HepG2 (cell line): ENCODE measurements around the gene SELENOM. TPM values are rescaled to one million over a fixed set of nuclear protein-coding genes. Genes with fewer than 3 reads are reported as not detected.

Source experiments
- DNMT1 ChIP-seq: sonication (generic); formaldehyde crosslinking; IDR thresholded peaks from 2 replicates; pipeline ENCODE4 v1.5.1; 2020; ENCODE audit warnings: mild to moderate bottlenecking, missing genetic modification reagents
- ELF3 ChIP-seq: IDR thresholded peaks from 2 replicates; pipeline ENCODE4 v1.6.1; 2016; ENCODE audit warnings: missing genetic modification reagents, missing compliant biosample characterization
- EZH2 ChIP-seq: conservative IDR thresholded peaks from 2 replicates; pipeline ENCODE4 v1.6.1; 2012; ENCODE audit warnings: mild to moderate bottlenecking, low read depth, low read length, moderate library complexity
- GATAD1 ChIP-seq: IDR thresholded peaks from 2 replicates; pipeline ENCODE4 v1.6.1; 2016; ENCODE audit warnings: missing genetic modification reagents, missing compliant biosample characterization
- GTF2F1 ChIP-seq: fragments of 150-350 bp; IDR thresholded peaks from 2 replicates; pipeline ENCODE4 v1.6.1; 2014; ENCODE audit warnings: low read length
- NCOR1 ChIP-seq: fragments of 200-600 bp; sonication (generic); IDR thresholded peaks from 2 replicates; pipeline ENCODE4 v1.7.0; 2017; ENCODE audit warnings: antibody characterized with exemption, low read length, borderline replicate concordance
- NR2F2 ChIP-seq: IDR thresholded peaks from 2 replicates; pipeline ENCODE4 v1.6.1; 2012; ENCODE audit warnings: low read depth, inconsistent platforms, borderline replicate concordance
- PCBP1 ChIP-seq: fragments of 200-400 bp; formaldehyde crosslinking; IDR thresholded peaks from 2 replicates; pipeline ENCODE4 v1.6.1; 2017; ENCODE audit warnings: mild to moderate bottlenecking, low read depth, low read length, borderline replicate concordance
- PHF21A ChIP-seq: sonication (generic); formaldehyde crosslinking; IDR thresholded peaks from 2 replicates; pipeline ENCODE4 v1.5.0; 2020; ENCODE audit warnings: mild to moderate bottlenecking, missing genetic modification reagents
- SETDB1 ChIP-seq: sonication (generic); formaldehyde crosslinking; IDR thresholded peaks from 2 replicates; pipeline ENCODE4 v1.5.1; 2020; ENCODE audit warnings: missing genetic modification reagents, mild to moderate bottlenecking, borderline replicate concordance
- ZBTB10 ChIP-seq: sonication (generic); formaldehyde crosslinking; IDR thresholded peaks from 2 replicates; pipeline ENCODE4 v1.4.0; 2020; ENCODE audit warnings: missing genetic modification reagents, borderline replicate concordance
- ZNF17 ChIP-seq: sonication (generic); formaldehyde crosslinking; IDR thresholded peaks from 2 replicates; pipeline ENCODE4 v1.5.0; 2020; ENCODE audit warnings: mild to moderate bottlenecking, missing genetic modification reagents
- ZNF225 ChIP-seq: sonication (generic); formaldehyde crosslinking; IDR thresholded peaks from 2 replicates; pipeline ENCODE4 v1.4.0; 2020; ENCODE audit warnings: mild to moderate bottlenecking, missing genetic modification reagents
- ZNF354B ChIP-seq: sonication (generic); formaldehyde crosslinking; IDR thresholded peaks from 2 replicates; pipeline ENCODE4 v1.8.0; 2022; ENCODE audit warnings: mild to moderate bottlenecking, missing genetic modification reagents
- ZNF563 ChIP-seq: sonication (generic); formaldehyde crosslinking; IDR thresholded peaks from 2 replicates; pipeline ENCODE4 v1.8.0; 2022; ENCODE audit warnings: mild to moderate bottlenecking, moderate library complexity, missing genetic modification reagents
- polyA plus RNA-seq, 8 experiments: library from polyadenylated mRNA; depleted of rRNA in 3 of 8; stranded (reverse) in 7 of 8; unstranded in 1 of 8; fragments of >200 nt; fragmentation: Illumina TruSeq in 4 of 8; extraction: Trizol in 4 of 8; gene quantifications; 2 replicates each; pipeline versions ENCODE4 v1.2.1 to v1.2.3, GENCODE V29; 2011 to 2016; ENCODE audit warnings: low read depth in 4 of 8, missing spikeins in 1 of 8, mixed read lengths in 1 of 8; ENCODE audit not compliant: insufficient read depth in 1 of 8
- total RNA-seq, 5 experiments: library from RNA; depleted of rRNA; stranded (reverse); fragments of >200 nt; fragmentation: Illumina TruSeq; extraction: Trizol; gene quantifications; 2 replicates each; pipeline ENCODE4 v1.2.3, GENCODE V29; 2016; ENCODE audit warnings: low read depth in 1 of 5
- TF ChIP-seq, protein P1 (sequence below): sonication (generic); formaldehyde crosslinking; IDR thresholded peaks from 2 replicates; pipeline ENCODE4 v1.4.0; 2020; ENCODE audit warnings: low read depth, mild to moderate bottlenecking, missing genetic modification reagents
- TF ChIP-seq, protein P2 (sequence below): IDR thresholded peaks from 2 replicates; pipeline ENCODE4 v1.4.0; 2020; ENCODE audit warnings: mild to moderate bottlenecking, missing genetic modification reagents
- TF ChIP-seq, protein P3 (sequence below): IDR thresholded peaks from 2 replicates; pipeline ENCODE4 v1.6.1; 2012; ENCODE audit warnings: low read depth, low read length, improper control_type of control experiment

SELENOM gene
- total and polyA plus RNA-seq, 2 of the 13 experiments (the other 11 are each of a cell fraction or from before 2014, with no cell fraction given), result 4.1 to 4.3 TPM

GRCh38 chr22:31148953-31149627 lies 41.7 kb upstream of the SELENOM start (continued):
- TF ChIP-seq ZNF563 (CRISPR knock-in tag) (no peak), ZNF17 (CRISPR knock-in tag) (no peak), SETDB1 (no peak), DNMT1 (CRISPR knock-in tag) (no peak), GATAD1 (CRISPR knock-in tag) (no peak), NR2F2 (no peak), NCOR1 (no peak), ELF3 (CRISPR knock-in tag) (peak; percentile 53; the same call in 1 of the 2 replicates), EZH2 (no peak), GTF2F1 (no peak), PHF21A (no peak), PCBP1 (no peak), ZNF354B (CRISPR knock-in tag) (no peak), ZBTB10 (CRISPR knock-in tag) (no peak), ZNF225 (CRISPR knock-in tag) (no peak)
- TF ChIP-seq, protein P1, sequence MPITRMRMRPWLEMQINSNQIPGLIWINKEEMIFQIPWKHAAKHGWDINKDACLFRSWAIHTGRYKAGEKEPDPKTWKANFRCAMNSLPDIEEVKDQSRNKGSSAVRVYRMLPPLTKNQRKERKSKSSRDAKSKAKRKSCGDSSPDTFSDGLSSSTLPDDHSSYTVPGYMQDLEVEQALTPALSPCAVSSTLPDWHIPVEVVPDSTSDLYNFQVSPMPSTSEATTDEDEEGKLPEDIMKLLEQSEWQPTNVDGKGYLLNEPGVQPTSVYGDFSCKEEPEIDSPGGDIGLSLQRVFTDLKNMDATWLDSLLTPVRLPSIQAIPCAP (CRISPR knock-in tag), result no peak
- TF ChIP-seq, protein P2, sequence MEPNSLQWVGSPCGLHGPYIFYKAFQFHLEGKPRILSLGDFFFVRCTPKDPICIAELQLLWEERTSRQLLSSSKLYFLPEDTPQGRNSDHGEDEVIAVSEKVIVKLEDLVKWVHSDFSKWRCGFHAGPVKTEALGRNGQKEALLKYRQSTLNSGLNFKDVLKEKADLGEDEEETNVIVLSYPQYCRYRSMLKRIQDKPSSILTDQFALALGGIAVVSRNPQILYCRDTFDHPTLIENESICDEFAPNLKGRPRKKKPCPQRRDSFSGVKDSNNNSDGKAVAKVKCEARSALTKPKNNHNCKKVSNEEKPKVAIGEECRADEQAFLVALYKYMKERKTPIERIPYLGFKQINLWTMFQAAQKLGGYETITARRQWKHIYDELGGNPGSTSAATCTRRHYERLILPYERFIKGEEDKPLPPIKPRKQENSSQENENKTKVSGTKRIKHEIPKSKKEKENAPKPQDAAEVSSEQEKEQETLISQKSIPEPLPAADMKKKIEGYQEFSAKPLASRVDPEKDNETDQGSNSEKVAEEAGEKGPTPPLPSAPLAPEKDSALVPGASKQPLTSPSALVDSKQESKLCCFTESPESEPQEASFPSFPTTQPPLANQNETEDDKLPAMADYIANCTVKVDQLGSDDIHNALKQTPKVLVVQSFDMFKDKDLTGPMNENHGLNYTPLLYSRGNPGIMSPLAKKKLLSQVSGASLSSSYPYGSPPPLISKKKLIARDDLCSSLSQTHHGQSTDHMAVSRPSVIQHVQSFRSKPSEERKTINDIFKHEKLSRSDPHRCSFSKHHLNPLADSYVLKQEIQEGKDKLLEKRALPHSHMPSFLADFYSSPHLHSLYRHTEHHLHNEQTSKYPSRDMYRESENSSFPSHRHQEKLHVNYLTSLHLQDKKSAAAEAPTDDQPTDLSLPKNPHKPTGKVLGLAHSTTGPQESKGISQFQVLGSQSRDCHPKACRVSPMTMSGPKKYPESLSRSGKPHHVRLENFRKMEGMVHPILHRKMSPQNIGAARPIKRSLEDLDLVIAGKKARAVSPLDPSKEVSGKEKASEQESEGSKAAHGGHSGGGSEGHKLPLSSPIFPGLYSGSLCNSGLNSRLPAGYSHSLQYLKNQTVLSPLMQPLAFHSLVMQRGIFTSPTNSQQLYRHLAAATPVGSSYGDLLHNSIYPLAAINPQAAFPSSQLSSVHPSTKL (CRISPR knock-in tag), result no peak
- TF ChIP-seq, protein P3, sequence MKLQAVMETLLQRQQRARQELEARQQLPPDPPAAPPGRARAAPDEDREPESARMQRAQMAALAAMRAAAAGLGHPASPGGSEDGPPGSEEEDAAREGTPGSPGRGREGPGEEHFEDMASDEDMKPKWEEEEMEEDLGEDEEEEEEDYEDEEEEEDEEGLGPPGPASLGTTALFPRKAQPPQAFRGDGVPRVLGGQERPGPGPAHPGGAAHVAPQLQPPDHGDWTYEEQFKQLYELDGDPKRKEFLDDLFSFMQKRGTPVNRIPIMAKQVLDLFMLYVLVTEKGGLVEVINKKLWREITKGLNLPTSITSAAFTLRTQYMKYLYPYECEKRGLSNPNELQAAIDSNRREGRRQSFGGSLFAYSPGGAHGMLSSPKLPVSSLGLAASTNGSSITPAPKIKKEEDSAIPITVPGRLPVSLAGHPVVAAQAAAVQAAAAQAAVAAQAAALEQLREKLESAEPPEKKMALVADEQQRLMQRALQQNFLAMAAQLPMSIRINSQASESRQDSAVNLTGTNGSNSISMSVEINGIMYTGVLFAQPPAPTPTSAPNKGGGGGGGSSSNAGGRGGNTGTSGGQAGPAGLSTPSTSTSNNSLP, result no peak
